GM18873 (cell line): ENCODE data around the gene CDADC1.
A peak's percentile ranks its signal among the peaks of the same experiment; 100 is the strongest.

Experiments used
- ATAC-seq: cut with Tn5 transposase; IDR thresholded peaks from one replicate; pipeline ENCODE4 v1.9.1; 2021; ENCODE audit warnings: mild to moderate bottlenecking, moderate library complexity, moderate number of reproducible peaks; ENCODE audit not compliant: unreplicated experiment, low FRiP score

The CDADC1 gene

DNA sequence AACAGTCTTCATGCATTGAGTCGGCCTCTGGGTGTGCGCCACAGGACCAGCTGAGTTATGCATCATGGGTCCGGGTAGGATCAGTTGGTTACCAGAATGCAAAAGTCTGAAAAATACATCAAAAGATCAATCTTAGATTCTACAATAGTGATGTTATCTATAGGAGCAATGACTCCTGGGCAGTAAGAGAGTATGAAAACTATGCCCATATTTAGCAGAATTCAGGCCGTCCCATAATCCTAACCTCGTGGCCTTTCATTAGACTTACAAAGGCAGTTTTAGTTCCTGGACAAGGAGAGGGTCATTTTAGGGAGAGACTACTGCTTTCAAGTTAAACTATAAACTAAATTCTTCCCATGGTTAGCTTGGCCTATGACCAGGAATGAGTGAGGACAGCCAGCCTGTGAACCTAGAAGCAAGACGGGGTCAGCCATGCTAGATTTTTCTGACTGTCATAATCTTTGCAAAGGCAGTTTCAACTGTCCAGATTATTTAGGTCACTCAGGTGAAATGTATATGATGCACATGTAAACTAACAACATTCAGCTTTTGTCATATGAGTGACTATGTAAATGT lies 11.8 kb upstream of the CDADC1 start:
- no peak for ATAC-seq

DNA sequence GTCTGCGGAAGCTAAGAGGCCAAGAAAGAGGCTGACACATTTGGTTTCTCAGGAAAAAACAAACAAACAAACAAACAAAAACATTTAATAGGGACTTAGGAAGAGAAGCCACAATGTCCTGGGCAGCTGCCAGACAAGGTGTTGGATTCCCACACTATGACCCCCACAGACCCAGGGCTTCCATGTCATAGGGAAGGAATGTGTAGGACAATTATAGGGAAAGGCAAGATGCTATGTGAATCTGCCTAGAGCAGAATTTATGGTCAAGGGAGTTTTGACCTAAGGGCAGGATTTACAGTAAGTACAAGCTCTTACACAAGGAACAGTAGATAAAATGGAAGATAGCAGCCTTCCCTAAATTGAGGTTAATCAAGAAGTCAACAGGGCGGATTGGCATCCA lies 9.1 kb upstream of the CDADC1 start:
- no peak for ATAC-seq

DNA sequence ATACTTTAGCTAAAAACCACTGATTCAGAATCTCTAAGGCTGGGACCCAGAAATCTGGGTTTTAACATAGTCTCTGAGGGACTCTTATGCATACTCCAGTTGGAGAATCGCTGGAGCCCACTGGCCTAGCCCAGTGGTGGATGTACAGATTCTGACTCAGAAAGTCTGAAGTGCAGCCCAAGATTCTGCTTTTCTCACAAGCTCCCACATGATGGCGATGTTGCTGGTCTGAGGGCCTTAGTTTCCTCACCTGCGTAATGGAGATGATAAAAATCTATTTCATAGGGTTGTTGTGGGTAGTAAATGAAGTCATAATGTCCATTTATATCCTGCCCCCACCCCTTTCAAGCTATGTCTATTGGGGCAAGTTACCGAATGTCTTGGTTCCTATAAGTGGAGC lies 7.7 kb upstream of the CDADC1 start:
- no peak for ATAC-seq

DNA sequence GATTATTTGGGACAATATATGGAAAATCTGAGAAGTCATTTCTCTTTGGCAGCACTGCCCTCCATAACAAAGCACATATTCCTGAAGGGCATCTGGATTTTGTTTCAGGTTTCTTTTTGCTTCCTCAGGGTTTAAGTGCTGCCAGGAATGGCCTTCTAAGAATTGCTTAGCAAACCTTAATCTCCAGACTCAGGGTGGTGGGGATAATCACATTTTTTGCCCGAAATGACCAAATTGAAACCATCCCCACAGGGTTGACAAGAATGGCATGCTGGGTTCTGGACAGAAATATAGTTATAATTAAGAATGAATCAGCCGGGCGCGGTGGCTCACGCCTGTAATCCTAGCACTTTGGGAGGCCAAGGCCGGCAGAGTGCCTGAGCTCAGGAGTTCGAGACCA lies 6.4 kb upstream of the CDADC1 start:
- no peak for ATAC-seq

DNA sequence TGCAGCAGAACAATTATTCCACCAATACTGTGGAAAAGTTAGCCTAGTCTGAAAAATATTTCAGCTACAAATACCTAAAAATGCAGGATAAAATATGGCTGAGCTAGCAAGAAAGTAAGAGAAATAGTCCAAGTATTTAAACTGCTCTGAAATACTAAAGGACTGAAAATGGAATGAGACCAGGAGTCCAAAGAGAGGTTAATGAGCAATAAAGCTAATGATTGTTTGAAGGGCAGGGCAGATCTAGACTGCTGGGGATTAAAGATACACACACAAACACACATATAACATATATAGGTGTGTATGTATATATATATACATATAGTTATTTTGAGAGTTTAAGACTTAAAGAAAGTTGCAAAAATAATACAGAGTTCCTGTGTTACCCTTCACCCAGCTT lies 2.6 kb upstream of the CDADC1 start:
- no peak for ATAC-seq

DNA sequence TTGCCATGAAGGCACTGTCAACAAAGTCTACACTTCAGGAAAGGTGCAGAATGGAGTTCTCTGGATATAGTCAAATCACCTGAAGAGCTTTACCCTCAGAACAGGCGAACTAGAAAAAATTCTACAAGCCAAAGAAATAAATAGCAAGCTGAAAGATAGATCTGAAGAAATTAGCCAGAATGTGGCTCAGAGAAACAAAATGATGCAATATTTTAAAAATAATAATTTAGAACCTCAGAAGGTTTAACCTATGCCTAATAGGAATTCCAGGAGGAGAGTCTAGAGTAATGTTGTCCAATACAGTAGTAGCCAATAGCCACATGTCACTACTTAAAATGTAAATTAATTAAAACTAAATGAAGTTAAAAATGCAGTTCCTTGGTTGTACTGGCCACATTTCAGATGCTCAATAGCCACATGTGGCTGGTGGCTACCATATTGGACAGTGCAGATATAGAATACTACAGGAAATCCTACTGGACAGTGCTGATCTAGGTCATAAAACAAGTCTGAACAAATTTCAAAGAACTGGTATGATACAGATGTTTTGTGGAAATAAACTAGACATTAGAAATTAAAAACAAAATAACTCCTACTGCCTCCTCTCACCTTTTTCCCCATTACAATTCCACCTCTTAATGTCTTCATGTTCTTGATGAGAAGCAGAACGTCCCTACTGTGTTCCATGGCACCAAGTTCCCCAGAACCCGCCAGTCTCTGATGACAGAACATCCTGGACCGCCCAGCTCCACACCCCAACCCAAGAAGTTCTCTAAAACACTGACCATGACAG lies 679 bp upstream of the CDADC1 start:
- ATAC-seq, result peak; percentile 29

DNA sequence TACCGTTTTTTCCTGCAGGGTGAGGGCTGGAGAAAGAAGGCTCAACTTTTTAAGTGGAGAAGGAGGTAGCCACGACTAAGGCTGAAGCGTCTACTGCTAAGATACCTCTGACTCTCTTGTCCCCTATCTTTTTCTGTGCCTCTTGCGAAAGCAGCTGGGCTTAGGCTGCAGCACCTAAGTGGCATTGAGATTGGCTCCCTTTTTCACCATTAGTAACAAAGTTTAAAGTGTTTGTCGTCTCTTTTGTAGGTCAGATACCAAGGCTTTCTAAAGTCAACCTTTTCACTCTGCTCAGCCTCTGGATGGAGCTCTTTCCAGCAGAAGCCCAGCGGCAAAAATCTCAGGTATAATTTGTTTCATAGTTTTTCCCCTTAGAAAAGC lies 887 bp downstream of the CDADC1 start:
- ATAC-seq, result no peak

DNA sequence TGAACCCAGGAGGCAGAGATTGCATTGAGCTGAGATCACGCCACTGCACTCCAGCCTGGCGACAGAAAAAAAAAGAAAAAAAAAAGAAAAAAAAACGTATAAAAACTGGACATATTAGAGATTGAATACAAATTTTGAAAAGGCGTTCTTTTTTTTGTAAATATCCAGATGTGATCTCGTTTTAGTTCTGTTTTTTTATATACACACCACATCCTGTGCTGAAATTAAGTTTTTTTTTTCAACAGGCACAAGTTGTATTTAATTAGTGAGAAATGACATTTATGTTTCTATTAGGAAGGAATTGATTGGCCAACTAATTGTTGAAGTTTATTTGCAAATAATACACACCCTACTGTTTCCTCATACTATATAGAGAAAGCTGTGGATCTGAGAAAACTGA lies 3.6 kb downstream of the CDADC1 start:
- no peak for ATAC-seq

DNA sequence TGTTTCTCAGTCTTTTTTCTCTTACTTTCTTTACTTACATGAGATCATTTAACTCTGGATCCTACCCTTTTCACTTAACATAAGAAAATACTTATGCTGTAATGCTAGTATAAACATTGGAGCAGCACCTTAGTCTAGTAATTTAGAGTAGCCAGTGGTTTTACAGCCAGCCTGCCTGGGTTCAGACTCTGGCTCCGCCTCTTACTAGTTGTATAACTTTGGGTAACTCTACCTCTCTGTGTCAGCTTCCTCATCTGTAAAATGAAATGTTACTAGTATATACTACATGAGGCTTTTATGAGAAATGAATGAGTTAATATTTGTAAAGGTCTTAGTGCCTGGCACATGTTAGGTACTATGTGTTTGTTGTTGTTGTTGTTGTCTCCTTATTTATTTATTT lies 5.6 kb downstream of the CDADC1 start:
- no peak for ATAC-seq

DNA sequence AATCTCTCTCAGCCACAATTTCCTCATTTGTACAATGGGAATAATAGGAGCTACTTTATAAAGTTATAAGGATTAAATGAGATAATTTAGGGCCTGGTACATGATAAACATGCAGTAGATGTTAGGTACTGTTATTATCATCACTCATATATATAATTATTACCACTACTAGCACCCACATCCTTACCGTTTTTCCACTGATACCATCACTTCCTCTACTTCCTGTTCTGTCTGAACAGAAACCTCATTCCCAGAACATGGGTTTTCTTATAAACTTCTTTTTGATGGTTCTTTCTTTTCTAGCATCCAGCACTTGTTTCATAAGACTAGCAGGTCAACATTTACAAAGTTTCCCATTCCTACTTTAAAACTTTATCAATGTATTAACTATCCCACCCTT lies 6.3 kb downstream of the CDADC1 start:
- ATAC-seq, result no peak

DNA sequence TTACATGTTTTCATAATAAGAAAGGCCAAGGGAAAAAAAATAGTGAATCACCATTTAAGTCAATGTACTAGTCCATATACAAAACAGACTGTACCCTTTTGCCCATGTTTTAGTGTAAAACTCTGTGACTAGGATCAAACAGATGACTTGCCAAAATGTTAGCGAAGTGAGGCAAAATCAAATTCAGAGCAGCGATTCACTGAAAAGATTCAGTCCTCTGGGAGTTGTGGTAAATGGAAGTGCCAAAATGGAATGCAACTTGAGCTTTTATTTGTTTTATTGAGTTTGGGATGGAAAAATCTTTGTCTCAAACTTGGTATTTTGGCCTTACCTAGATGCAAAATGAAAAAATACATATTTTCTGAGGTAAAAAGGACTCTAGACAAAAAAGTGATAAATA lies 9.1 kb downstream of the CDADC1 start:
- no peak for ATAC-seq

DNA sequence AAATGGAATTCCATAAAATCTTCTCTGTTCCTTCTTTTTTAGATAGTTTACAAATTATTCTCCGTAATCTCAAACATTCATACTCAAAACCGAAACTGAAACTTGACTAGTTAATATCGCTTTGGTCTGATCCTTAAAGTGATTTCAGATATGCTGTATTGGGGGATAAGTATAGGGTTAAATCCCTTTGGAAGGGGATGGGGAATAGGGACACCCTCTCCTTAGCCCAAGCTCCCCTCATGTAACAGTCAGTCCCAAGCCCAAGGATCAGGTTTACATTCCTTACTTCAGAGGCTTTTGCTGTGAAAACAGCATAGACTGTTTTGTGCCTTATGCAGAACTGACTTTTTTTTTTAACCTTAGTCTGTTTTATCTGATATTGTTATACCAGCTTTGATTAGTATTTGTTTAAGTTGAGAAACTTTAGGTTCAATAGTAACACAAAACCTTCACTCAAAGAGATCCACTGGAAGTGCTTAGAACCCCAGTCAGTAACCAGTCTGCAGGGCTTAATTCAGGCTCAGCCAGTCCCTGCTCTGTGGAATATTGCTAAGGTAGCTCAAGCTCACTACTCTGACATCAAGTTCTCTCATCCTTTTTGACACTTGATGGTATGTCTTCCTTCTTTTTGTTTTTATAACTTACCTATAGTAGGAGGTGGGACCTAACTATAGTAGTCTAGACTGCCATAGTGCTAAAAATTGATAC lies 10.5 kb downstream of the CDADC1 start:
- ATAC-seq, result no peak

DNA sequence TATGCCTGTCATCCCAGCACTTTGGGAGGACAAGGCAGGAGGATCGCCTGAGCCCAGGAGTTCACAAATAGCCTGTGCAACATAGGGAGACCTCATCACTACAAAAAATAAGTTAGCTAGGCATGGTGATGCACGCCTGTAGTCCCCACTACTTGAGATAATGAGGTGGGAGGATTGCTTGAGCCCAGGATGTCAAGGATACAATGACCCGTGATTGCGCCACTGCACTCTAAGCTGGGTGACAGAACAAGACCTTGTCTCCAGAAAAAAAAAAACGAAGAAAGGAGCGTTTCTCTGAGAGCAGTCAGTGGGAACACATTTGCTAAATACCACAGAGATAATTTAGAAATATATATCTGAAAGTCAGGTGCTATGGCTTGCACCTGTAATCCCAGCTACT lies 11.9 kb downstream of the CDADC1 start:
- no peak for ATAC-seq

DNA sequence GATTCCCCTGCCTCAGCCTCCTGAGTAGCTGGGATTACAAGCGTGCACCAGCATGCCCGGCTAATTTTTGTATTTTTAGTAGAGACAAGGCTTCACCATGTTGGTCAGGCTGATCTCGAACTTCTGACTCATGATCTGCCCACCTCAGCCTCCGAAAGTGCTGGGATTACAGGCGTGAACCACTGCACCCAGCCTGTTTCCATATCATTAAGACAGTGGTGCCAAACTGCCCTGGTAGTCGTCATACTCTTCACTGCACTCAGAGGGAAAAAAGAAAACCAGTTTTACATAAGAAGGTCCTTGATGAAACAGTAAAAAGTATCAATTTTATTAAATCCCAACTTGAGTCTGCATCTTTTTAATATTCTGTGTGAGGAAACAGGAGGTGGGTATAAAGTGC lies 14.9 kb downstream of the CDADC1 start:
- no peak for ATAC-seq

DNA sequence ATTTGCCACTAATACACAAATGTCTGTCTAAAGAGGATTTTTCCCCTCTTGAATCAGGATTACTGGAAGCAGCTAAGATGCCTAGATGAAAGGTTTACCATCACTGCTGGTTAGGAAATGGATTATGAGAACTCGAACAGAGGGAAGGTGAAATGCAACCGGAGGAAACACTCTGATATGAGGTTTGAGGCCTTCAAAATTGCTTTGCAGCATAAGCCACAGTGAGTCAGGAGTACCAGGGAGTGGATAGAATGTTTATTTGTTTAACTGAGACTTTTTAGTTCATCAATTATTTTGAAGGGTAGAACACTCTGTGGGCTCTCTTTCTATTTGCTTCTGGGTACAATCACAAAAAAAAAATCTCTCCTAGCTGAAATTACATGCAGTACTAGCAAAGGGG lies 18.1 kb downstream of the CDADC1 start:
- ATAC-seq, result no peak

DNA sequence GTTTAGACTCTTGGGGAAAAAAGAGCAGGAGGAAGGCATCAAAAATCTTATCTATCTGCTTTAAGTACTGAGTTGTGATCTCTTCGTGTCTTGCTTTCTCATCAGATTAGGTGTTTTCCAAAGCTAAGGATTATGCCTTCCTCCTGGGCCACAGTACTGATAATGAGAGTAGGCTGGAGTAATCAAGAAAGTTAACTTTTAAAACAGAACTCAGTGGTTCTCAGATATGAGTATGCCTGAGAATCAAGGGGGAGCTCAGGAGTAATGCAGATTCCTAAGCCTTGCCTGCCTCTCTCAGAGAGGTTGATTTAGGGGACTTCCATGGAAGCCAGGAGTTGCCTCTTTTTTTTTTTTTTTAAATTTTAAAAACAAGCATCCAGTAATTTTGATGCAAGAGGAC lies 23.5 kb downstream of the CDADC1 start:
- ATAC-seq, result no peak

DNA sequence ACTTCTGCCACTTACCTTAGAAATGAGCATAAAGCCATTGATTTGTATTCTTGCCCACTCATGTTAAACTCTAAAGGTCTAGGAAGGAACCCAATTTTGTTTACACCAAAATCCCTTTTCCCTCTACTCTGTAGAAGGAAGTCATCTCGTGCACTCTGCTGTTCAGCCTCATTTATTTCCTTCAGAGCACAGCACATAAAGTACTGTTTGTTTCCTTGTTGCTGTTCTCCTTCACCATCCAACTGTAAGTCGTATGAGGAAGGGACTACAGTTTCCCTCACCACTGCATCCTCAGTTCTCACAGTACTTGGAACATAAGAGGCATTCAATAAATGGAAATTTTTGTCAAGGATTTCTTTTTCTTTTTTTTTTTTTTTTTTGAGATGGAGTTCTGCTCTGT lies 24.6 kb downstream of the CDADC1 start:
- no peak for ATAC-seq

DNA sequence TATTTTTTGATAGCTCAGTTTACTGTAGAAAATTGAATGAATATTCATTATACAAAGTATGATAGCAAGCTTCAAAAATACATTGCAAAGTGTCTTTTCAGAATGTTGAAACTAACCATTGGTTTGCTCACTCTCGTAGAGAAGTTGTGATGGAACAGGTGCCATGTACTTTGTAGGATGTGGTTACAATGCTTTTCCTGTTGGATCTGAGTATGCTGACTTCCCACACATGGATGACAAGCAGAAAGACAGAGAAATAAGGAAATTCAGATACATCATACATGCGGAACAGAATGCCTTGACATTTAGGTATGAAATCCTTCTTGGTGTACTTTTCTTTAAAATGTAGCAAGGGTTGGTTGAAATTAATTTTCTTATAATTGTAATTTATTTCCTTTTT lies 30.5 kb downstream of the CDADC1 start:
- ATAC-seq, result no peak

DNA sequence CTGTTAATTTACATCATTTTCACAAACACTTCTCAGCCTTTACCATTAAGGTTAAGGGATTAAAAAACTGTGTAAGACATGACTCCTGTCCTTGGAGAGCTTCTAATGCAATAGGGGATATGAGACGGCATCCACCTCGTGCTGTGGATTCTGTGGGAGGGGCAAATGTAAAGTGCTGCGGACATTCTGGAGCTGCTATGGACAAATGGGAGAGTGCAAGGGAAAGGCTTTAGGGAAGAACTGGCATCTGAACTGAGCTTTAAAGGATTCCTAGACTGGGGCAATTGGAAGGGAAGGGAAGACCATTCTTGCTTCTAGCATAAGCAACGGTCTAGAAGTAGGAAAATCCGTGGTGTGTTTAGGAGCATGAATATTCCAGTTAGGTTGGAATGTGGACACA lies 31.4 kb downstream of the CDADC1 start:
- ATAC-seq, result no peak

DNA sequence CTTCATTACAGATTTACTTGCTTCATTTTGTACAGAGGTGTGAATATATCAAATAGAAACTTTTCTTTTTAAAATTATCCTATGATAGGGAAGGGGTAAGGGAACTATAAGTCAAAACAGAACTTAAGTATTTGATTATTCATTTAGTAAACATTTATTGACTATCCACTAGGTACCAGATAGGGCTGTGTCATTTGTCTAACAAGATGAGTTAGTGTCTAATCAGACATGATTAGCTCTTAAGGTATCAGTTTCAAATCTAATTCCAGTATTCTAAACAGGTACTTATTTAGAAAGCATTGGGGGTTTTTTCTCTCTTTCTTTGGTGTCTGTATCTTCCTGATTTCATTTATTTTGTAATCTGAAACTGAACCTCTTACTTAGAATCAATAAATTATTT lies 32.2 kb downstream of the CDADC1 start:
- ATAC-seq, result no peak

DNA sequence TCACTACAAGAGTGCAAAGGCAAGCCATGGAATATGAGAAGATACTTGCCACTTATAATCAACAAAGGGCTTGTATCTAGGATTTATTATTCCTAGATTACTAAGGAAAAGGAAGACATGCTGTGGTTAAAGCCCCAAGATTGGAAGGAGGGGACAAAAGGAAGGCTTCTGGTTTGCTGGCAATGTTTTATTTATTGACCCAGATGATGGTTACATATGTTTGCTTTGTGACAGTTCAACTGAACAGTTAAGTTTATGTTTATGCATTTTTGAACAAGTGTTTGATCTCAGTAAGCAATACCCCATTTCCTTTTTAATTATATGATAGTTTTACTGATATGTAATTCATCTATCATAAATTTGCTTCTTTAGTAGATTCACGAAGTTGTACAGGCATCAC lies 40.3 kb downstream of the CDADC1 start:
- no peak for ATAC-seq

DNA sequence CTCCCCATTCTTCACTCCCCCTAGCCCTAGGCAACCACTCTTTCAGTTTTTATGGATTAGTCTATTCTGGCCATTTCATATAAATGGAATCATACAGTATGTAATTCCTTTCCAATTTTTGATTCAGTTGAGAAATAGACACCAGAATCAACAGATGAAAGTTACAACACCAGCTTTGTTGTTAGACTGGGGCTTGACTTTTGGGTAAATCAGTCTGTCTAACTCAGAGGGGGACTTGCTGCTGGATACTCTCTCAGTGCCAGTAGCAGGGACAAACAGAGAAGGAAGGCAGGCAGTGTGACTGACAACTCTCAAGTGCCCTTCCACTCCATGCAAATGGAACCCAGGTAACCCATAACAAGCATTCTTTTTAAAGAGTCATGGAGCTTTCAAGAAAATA lies 40.7 kb downstream of the CDADC1 start:
- ATAC-seq, result no peak
